C4-2B (cell line): ENCODE measurements around the gene FAM83B.
"Not testable (repeated sequence)": the region's sequence is repeated elsewhere in the genome, so short reads cannot be mapped to it uniquely, and the experiment has no call there.

Experiments
- H3K27ac ChIP-seq: fragments of 450-650 bp; 2 replicates; pipeline ENCODE4 v1.5.1; 2017
- CTCF ChIP-seq: fragments of 450-650 bp; conservative IDR thresholded peaks from 2 replicates; pipeline ENCODE4 v1.5.1; 2017; ENCODE audit warnings: mild to moderate bottlenecking
- ZFX ChIP-seq: fragments of 450-650 bp; IDR thresholded peaks from 2 replicates; pipeline ENCODE4 v1.6.1; 2017

Gene FAM83B

GRCh38 chr6:54876871-54877270, 30.3 kb downstream of the FAM83B start:
- H3K27ac ChIP-seq, result no peak overlapping the region
- TF ChIP-seq CTCF (no peak), ZFX (no peak)

DNA sequence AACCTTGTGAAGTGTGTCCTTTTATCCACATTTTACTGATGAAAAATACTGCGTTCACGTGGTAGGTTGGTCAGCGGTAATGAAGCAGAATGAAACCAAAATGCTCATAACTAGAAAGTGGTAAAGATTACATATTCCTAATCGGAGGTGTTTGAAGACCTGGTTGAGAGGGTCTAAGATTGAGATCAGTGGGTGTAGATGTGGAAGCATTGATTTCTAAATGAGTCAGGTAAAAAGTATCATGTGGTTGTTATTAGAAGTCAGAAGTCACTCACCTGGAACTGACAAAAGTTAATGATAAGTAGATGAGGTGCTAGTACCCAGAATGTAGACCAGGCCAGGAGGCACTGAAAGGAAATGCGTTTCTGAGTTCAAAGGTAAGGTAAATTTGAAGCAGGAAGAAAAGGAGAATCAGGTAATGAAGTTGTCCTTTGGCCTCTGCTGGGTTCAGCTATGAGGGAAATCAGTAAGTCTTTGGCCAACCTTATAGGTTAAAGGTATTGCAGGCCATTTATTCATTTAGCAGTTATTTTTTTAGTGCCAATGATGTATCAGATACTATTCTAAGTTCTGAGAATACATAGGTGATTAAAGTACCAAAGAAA, 31.2 kb downstream of the FAM83B start:
- H3K27ac ChIP-seq, result no peak overlapping the region
- TF ChIP-seq ZFX (no peak), CTCF (no peak)

DNA sequence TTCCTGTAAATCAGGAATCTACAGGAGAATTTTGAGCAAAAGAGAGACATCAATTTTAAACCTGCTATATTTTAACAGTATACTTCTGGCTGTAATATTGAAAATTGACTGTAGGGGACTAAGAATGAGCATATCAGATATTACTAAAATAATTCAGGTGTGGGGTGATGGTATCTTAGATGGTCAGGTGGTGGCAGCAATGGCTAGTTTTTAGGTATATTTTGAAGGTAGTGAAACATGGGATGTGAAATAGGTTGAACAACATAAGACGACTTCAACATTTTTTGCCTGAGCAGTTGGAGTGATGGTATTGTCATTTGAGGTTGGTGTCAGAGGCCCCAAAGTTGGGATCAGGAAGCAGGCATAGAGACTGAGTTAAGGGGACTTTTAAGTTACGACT, 32.1 kb downstream of the FAM83B start:
- TF ChIP-seq CTCF, result peak; percentile 19
- no peak for TF ChIP-seq ZFX
- H3K27ac ChIP-seq, result no peak overlapping the region

DNA sequence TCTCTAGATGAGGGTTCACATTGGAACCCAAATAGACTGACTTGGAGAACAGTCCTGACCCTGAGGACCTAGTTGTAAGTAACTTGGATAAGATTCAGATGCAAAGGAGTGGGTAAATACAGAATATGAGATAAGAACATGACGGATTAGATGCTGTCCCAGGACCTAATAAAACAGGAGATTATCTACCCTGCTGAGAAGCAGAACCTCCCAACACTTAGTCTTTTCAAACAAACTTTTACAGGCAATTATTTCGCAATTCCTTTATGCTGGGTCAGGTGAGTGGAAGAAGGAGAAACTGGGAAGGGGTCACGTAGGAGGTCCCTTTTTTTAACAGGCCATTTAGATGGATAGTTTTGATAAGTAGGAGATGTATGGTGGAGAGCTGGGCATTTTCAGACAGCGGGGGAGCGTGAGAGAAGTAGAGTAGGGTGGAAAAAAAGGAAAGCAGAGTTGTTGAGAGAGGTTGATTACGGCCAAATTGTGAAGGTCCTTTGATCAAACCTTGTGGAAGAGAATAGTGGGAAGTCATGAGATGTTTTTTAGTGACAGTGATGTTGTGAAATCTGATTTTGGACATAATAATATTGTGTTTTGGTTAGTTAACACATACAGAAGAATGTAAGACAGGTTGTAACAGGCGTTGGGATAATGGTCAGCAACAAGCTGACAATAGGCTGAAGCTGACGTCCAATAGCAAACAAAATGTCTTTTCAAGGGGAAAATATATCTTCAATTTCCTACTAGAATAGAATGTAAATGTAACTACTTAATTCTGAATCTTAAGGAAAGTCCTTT, 32.8 kb downstream of the FAM83B start:
- no peak for TF ChIP-seq CTCF
- no peak for TF ChIP-seq ZFX
- H3K27ac ChIP-seq, result no peak overlapping the region

- TF ChIP-seq CTCF (no peak), ZFX (no peak)
- no peak overlapping the region for H3K27ac ChIP-seq
These were observed 34.6 kb downstream of the FAM83B start for GRCh38 chr6:54881067-54881730.

DNA sequence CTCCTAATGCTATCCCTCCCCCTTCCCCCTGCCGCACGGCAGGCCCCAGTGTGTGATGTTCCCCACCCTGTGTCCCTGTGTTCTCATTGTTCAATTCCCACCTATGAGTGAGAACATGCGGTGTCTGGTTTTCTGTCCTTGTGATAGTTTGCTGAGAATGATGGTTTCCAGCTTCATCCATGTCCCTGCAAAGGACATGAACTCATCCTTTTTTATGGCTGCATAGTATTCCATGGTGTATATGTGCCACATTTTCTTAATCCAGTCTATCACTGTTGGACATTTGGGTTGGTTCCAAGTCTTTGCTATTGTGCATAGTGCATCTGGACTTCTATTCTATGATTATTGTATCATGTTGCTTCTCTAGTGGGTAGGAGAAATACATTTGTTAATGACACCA, 35.3 kb downstream of the FAM83B start:
- H3K27ac ChIP-seq, result not testable (repeated sequence)

DNA sequence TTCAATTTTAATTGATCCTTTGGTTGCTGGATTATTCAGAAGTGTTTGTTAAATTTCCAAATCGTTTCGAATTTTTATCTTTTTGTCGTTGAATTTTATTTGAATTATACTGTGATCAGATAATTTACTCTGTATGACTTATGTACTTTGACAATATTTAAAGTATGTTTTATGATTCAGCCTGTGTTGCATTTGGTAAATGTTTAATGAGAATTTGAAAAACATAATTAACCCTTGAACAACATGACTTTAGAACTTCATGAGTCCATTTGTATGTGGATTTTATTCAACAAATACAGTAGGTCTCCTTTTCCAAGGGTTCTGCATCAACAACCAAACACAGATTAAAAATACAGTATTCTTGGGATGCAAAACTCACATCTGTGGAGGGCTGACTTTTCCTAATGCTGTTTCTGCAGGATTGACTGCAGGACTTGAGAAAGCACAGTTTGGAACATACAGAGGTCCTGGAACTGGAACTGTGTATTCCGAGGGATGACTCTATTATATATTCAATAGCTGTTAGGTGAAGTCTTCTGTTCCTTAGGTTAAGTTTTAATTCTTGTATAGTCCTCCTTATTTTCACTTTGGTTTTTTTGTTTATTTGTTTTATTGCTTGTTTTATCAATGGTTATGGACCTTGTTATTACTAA, 40.5 kb downstream of the FAM83B start:
- no peak overlapping the region for H3K27ac ChIP-seq
- TF ChIP-seq CTCF, result no peak
- no peak for TF ChIP-seq ZFX
